GM10266 (cell line): Measurements from ENCODE around the gene ARHGEF1.
A peak's percentile ranks its signal among the peaks of the same experiment; 100 is the strongest.

Source experiments
- DNase-seq: peaks from one replicate; pipeline ENCODE4 v3.0.0; 2012; ENCODE audit errors: extremely low spot score
- CTCF ChIP-seq: IDR thresholded peaks from 2 replicates; pipeline ENCODE4 v1.5.1; 2012; ENCODE audit warnings: mild to moderate bottlenecking, low read depth; ENCODE audit not compliant: control insufficient read depth, insufficient read depth; ENCODE audit errors: missing control alignments

ARHGEF1 gene

GRCh38 chr19:41915776-41916414 lies 32.9 kb downstream of the ARHGEF1 start:
- no peak for DNase-seq
- TF ChIP-seq CTCF: no peak

GRCh38 chr19:41917676-41918075 lies 34.7 kb downstream of the ARHGEF1 start:
- DNase-seq: no peak
- no peak for TF ChIP-seq CTCF

- no peak for DNase-seq
- no peak for TF ChIP-seq CTCF
Observed at GRCh38 chr19:41918095-41918494, 35.1 kb downstream of the ARHGEF1 start.

GRCh38 chr19:41918653-41919244 lies 35.8 kb downstream of the ARHGEF1 start:
- no peak for TF ChIP-seq CTCF
- no peak for DNase-seq

GRCh38 chr19:41919948-41920712 lies 37.1 kb downstream of the ARHGEF1 start:
- TF ChIP-seq CTCF: no peak
- DNase-seq: no peak

GRCh38 chr19:41920882-41921576 lies 38.0 kb downstream of the ARHGEF1 start:
- no peak for DNase-seq
- TF ChIP-seq CTCF: peak; percentile 16
